AG04450 (cell line): Measurements from ENCODE around the gene MYBPH. TPM values are rescaled to one million over a fixed set of nuclear protein-coding genes. Genes with fewer than 3 reads are reported as not detected.

Experiments used
- CTCF ChIA-PET: fragments of 300-600, 350-600 bp; formaldehyde crosslinking; extraction: SDS; loops from one replicate; lab custom pipeline; 2022; ENCODE audit warnings: antibody characterized with exemption, inconsistent platforms; lab: Charles Lee
- POLR2A ChIA-PET: fragments of 350-600 bp; formaldehyde crosslinking; extraction: SDS; loops from one replicate; lab custom pipeline; 2021; ENCODE audit warnings: antibody characterized with exemption, inconsistent platforms; lab: Yijun Ruan, JAX
- DNase-seq: peaks from one replicate; pipeline ENCODE4 v3.0.0-alpha.2; 2011; ENCODE audit warnings: low read depth, low spot score
- H3K27ac ChIP-seq: one replicate; pipeline ENCODE4 v1.5.1; 2012; ENCODE audit warnings: low read depth, low read length, control low read depth
- H3K27me3 ChIP-seq: one replicate; pipeline ENCODE4 v1.6.0; 2012; ENCODE audit warnings: low read length; ENCODE audit not compliant: control insufficient read depth, insufficient read depth
- H3K4me3 ChIP-seq: 2 replicates; pipeline ENCODE4 v1.5.1; 2011; ENCODE audit warnings: mild to moderate bottlenecking, low read depth, low read length, control low read depth
- H3K9me3 ChIP-seq: 2 replicates; pipeline ENCODE4 v1.5.1; 2012; ENCODE audit warnings: low read length; ENCODE audit not compliant: control insufficient read depth, insufficient read depth
- CTCF ChIP-seq: IDR thresholded peaks from 2 replicates; pipeline ENCODE4 v1.5.1; 2011; ENCODE audit warnings: low read depth, low read length, control low read depth, inconsistent platforms
- polyA plus RNA-seq: library from polyadenylated mRNA; depleted of rRNA; stranded (reverse); fragments of >200 nt; gene quantifications from 2 replicates; pipeline ENCODE4 v1.2.3, GENCODE V29; 2011

MYBPH gene
- polyA plus RNA-seq, 1 experiment = 0.04 TPM

GRCh38 chr1:203179667-203180005, 4.0 kb upstream of the MYBPH start:
- no peak for TF ChIP-seq CTCF
- Histone ChIP-seq H3K27me3 (no peaks in the 10 kb centered on the region), H3K9me3 (no peaks in the 10 kb centered on the region; the same call in 1 of the 2 replicates), H3K27ac (no peak overlapping the region), H3K4me3 (no peak overlapping the region)
- ChIA-PET POLR2A (no interaction called here), CTCF (interaction anchor here (1.7 kb wide), 1 partner anchor 140 kb away, joined by 5 read pairs; no protein-coding TSS in a partner anchor)
- no peak for DNase-seq

- Histone ChIP-seq H3K27ac (no peak overlapping the region), H3K4me3 (no peak overlapping the region), H3K9me3 (no peaks in the 10 kb centered on the region; the same call in 1 of the 2 replicates), H3K27me3 (peaks cover 4% of the 10 kb centered on the region)
- no peak for DNase-seq
- CTCF ChIA-PET = interaction anchor here (1.5 to 1.7 kb wide), 2 partner anchors 90 to 140 kb away, joined by 3 to 5 read pairs; no protein-coding TSS in a partner anchor
- no peak for TF ChIP-seq CTCF
- POLR2A ChIA-PET = no interaction called here
These were observed 3.4 kb upstream of the MYBPH start for GRCh38 chr1:203178821-203179666.

GRCh38 chr1:203178083-203178482, 2.5 kb upstream of the MYBPH start:
- H3K4me3 ChIP-seq = no peak overlapping the region
- DNase-seq = no peak
- ChIA-PET POLR2A (no interaction called here), CTCF (interaction anchor here (1.5 to 1.7 kb wide), 2 partner anchors 91 to 139 kb away, joined by 3 to 5 read pairs; no protein-coding TSS in a partner anchor)
- no peaks in the 10 kb centered on the region for H3K9me3 ChIP-seq
- H3K27ac ChIP-seq = peak overlapping the region; percentile 31
- TF ChIP-seq CTCF = no peak
- H3K27me3 ChIP-seq = peaks cover 8% of the 10 kb centered on the region

- H3K9me3 ChIP-seq = no peaks in the 10 kb centered on the region
- peaks cover 8% of the 10 kb centered on the region for H3K27me3 ChIP-seq
- no peak for DNase-seq
- CTCF ChIA-PET = interaction anchor here (1.5 kb wide), 1 partner anchor 91 kb away, joined by 3 read pairs; no protein-coding TSS in a partner anchor
- H3K4me3 ChIP-seq = no peak overlapping the region
- POLR2A ChIA-PET = no interaction called here
- peak overlapping the region; percentile 31 for H3K27ac ChIP-seq
- no peak for TF ChIP-seq CTCF
These were observed 1.9 kb upstream of the MYBPH start for GRCh38 chr1:203177470-203178039.

- Histone ChIP-seq H3K27ac (no peak overlapping the region), H3K9me3 (no peaks in the 10 kb centered on the region), H3K27me3 (peaks cover 8% of the 10 kb centered on the region), H3K4me3 (no peak overlapping the region)
- DNase-seq = no peak
- ChIA-PET POLR2A (no interaction called here), CTCF (interaction anchor here (2.0 to 2.4 kb wide), 2 partner anchors 90 to 137 kb away, joined by 4 to 8 read pairs; no protein-coding TSS in a partner anchor)
- TF ChIP-seq CTCF = no peak
These were observed 1.4 kb upstream of the MYBPH start for GRCh38 chr1:203177036-203177405.
